Measurements from ENCODE around the gene TBC1D2.
"Not testable (repeated sequence)": the region's sequence is repeated elsewhere in the genome, so short reads cannot be mapped to it uniquely, and the experiment has no call there.

Gene TBC1D2, protein sequence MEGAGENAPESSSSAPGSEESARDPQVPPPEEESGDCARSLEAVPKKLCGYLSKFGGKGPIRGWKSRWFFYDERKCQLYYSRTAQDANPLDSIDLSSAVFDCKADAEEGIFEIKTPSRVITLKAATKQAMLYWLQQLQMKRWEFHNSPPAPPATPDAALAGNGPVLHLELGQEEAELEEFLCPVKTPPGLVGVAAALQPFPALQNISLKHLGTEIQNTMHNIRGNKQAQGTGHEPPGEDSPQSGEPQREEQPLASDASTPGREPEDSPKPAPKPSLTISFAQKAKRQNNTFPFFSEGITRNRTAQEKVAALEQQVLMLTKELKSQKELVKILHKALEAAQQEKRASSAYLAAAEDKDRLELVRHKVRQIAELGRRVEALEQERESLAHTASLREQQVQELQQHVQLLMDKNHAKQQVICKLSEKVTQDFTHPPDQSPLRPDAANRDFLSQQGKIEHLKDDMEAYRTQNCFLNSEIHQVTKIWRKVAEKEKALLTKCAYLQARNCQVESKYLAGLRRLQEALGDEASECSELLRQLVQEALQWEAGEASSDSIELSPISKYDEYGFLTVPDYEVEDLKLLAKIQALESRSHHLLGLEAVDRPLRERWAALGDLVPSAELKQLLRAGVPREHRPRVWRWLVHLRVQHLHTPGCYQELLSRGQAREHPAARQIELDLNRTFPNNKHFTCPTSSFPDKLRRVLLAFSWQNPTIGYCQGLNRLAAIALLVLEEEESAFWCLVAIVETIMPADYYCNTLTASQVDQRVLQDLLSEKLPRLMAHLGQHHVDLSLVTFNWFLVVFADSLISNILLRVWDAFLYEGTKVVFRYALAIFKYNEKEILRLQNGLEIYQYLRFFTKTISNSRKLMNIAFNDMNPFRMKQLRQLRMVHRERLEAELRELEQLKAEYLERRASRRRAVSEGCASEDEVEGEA

GRCh38 chr9:98255578-98256296 lies at the start of gene TBC1D2:
TSS of gene TBC1D2 (minus strand) at chr9:98255649. CDS start at chr9:98255541, 108 bp downstream.
- DNase-seq (ENCODE audit: low read depth in 1 of 2, low spot score in 1 of 2), result peak; percentile 96 to 97

- no peak for DNase-seq (ENCODE audit: low read depth in 1 of 2, low spot score in 1 of 2)
Observed at GRCh38 chr9:98304381-98304780, 48.9 kb upstream of the TBC1D2 start.

- DNase-seq (ENCODE audit: low read depth in 1 of 2, low spot score in 1 of 2), result no peak
Observed at GRCh38 chr9:98303633-98304125, 48.2 kb upstream of the TBC1D2 start.

GRCh38 chr9:98302938-98303632 lies 47.6 kb upstream of the TBC1D2 start:
- no peak for DNase-seq (ENCODE audit: low read depth in 1 of 2, low spot score in 1 of 2)

DNA sequence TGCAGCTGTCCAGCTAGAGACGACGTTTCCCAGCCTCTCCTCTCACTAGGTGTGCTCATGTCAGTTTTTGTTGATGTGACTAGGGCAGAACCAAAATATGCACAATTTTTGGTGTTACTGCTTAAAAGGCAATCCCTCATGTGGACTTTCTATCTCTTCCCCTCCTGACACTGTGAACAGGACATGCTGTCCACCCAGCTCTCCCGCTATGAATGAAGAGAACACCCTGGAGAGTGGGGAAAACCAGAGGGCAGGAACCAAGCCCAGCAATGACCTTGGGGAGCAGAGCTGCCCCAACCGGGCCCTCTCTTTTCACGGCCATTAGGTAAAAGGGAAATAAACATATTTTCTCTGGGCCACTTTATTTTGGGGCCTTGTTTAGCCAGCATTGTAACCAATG lies 46.7 kb upstream of the TBC1D2 start:
- no peak for DNase-seq (ENCODE audit: low read depth in 1 of 2, low spot score in 1 of 2)

DNA sequence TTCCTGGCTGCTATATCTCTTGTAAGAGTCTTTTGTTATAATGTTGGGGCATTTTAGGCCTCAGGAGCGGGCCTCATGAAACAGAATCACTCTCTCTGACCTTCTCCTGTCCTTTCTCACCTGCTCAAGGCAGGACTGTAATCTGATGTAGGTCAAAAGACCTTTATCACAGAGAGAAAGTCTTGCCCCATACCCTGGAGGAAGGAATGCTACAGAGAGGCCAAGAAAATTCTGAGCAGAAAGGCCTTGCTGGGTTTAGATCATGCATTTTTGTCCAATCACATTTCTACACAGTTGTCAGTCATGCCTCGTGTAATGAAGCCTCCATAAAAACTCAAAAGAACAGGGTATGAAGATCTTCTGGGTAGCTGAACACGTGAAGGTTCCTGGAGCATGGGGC lies 45.2 kb upstream of the TBC1D2 start:
- no peak for DNase-seq (ENCODE audit: low read depth in 1 of 2, low spot score in 1 of 2)

- DNase-seq (ENCODE audit: low read depth in 1 of 2, low spot score in 1 of 2), result no peak
Observed at GRCh38 chr9:98298476-98298875, 43.0 kb upstream of the TBC1D2 start.

- DNase-seq (ENCODE audit: low read depth in 1 of 2, low spot score in 1 of 2), result no peak
Observed at GRCh38 chr9:98295824-98296223, 40.4 kb upstream of the TBC1D2 start.

- no peak for DNase-seq (ENCODE audit: low read depth in 1 of 2, low spot score in 1 of 2)
Observed at GRCh38 chr9:98291820-98292219, 36.4 kb upstream of the TBC1D2 start.

DNA sequence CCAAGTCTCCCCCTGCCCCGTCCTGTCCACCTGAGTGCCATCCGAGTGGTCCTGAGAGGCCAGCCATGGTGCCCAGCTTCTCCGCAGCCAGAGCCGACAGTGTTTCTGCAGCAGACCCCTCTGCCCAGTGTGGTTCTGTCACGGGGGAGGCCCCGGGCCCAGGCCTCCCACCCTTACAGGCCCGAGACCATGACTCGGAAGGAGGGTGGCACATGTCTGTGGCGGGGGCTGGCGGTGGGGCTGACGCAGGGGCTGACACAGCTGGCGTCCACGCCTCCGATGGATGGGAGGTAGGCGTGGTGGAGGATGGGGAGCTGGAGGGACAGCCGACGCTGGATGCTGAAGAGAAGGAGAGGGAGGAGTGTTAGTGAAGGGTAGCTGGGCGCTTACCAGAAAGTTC lies 35.0 kb upstream of the TBC1D2 start:
- DNase-seq (ENCODE audit: low read depth in 1 of 2, low spot score in 1 of 2), result no peak

DNA sequence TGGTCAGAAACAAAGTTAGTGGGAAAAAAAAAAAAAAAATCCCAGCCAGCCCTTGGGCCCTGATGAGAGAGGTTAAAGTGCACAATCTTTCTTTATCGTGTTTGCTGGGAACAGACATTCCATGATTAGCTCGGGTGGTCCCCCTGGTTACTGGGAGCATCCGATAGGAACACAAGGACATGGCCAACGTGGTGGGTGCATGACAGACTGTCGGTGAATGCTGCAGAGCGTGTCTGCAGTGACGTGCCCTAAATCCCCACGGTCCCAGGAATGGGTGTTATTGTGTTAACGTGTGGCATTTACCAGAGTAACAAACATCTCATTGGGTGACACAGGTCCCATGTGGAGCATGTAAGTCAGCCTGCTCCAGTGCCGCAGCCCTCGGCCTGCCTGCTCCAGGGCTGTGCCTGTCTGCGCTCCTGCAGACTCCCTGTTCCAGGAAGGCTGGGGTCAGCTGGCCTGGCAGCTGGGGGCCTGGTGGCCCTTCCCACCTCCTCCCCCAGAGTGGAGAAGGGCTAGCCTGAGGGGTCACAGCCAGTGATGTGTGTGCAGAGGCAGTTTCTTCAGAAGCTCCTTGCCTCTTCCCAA lies 34.3 kb upstream of the TBC1D2 start:
- no peak for DNase-seq (ENCODE audit: low read depth in 1 of 2, low spot score in 1 of 2)

GRCh38 chr9:98288881-98289280 lies 33.4 kb upstream of the TBC1D2 start:
- no peak for DNase-seq (ENCODE audit: low read depth in 1 of 2, low spot score in 1 of 2)

GRCh38 chr9:98287384-98287783 lies 31.9 kb upstream of the TBC1D2 start:
- no peak for DNase-seq (ENCODE audit: low read depth in 1 of 2, low spot score in 1 of 2)

DNA sequence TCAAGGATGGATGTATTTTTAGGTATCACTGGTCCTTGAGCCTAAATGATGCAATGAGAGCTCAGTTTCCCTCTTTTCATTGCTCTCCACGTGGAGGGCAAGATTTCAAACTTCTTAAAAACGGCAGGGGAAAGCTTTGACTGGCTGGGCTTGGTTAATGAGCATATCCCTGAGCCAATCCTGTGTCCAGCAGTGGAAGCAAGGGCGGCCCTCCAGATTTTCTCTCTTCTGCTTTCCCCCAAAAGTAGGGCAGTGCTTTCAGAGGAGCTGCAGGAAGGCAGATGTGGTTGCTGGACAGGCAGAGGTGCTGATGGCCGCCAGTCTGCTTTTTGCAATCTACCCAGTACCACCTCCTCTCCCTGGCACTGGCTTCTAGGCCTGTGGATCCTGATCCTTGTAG lies 30.0 kb upstream of the TBC1D2 start:
- no peak for DNase-seq (ENCODE audit: low read depth in 1 of 2, low spot score in 1 of 2)

- DNase-seq (ENCODE audit: low read depth in 1 of 2, low spot score in 1 of 2), result no peak
Observed at GRCh38 chr9:98284754-98285153, 29.3 kb upstream of the TBC1D2 start.

DNA sequence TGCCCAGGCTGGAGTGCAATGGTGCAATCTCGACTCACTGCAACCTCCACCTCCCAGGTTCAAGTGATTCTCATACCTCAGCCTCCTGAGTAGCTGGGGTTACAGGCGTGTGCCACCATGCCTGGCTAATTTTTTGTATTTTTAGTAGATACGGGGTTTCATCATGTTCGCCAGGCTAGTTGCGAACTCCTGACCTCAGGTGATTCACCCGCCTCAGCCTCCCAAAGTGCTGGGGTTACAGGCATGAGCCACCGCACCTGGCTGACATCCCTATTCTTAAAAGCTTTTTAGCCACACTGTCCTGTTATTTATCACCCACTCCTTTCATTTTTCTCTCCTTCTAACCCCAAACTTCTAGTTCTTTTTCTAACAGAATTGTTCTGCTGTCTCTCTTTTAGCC lies 27.7 kb upstream of the TBC1D2 start:
- not testable (repeated sequence) for DNase-seq (ENCODE audit: low read depth in 1 of 2, low spot score in 1 of 2)

GRCh38 chr9:98281281-98281680 lies 25.8 kb upstream of the TBC1D2 start:
- no peak for DNase-seq (ENCODE audit: low read depth in 1 of 2, low spot score in 1 of 2)

DNA sequence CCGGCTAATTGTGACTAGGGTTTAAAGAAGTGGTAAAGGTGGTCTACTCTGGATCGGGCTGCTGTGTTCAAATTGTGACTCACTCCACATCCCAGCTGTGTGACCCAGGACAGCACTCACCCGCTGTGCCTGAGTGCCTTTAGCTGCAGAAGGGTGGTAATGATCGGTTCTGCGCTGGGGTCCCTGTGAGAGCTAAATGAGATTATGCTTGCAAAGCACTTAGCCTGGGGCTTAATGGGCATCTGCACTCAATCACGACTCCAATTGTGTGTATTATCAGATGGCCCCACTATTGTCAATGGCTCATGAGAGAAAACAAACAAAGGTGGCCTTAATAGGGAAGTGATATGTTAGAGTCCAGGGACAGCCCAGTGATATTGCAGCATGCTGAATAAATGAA lies 25.1 kb upstream of the TBC1D2 start:
- DNase-seq (ENCODE audit: low read depth in 1 of 2, low spot score in 1 of 2), result no peak

GRCh38 chr9:98280162-98280561 lies 24.7 kb upstream of the TBC1D2 start:
- no peak for DNase-seq (ENCODE audit: low read depth in 1 of 2, low spot score in 1 of 2)

DNA sequence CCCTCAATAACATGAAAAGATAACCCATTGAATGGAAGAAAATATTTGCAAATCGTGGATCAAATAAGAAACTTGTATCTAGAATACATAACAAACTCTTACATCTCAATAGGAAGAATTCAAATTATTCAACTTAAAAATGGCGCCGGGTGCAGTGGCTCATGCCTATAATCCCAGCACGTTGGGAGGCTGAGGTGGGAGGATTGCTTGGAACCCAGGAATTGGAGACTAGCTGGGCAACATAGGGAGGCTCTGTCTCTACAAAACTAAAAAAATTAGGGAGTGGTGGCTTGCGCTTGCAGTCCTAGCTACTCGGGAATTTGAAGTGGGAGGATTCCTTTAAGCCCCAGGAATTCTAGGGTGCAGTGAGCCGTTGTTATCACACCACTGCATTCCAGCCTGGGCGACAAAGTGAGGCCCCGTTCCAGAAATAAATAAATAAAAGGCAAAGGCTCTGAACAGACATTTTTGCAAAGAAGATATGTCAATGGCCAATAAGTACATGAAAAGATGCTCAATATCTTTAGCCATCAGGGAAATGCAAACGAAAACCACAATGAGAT lies 21.5 kb upstream of the TBC1D2 start:
- DNase-seq (ENCODE audit: low read depth in 1 of 2, low spot score in 1 of 2), result no peak
